Stimulated activated CD8-positive, alpha-beta memory T cell treated with anti-CD3 and anti-CD28 coated beads, Interleukin-15, amount 100 ng/mL, for 1 hour (primary cell): Measurements from ENCODE around the gene TMEM165.

Experiments used
- DNase-seq: peaks from one replicate; pipeline ENCODE4 v3.0.0-alpha.2; 2020; ENCODE audit warnings: low read depth

TMEM165 gene

DNA sequence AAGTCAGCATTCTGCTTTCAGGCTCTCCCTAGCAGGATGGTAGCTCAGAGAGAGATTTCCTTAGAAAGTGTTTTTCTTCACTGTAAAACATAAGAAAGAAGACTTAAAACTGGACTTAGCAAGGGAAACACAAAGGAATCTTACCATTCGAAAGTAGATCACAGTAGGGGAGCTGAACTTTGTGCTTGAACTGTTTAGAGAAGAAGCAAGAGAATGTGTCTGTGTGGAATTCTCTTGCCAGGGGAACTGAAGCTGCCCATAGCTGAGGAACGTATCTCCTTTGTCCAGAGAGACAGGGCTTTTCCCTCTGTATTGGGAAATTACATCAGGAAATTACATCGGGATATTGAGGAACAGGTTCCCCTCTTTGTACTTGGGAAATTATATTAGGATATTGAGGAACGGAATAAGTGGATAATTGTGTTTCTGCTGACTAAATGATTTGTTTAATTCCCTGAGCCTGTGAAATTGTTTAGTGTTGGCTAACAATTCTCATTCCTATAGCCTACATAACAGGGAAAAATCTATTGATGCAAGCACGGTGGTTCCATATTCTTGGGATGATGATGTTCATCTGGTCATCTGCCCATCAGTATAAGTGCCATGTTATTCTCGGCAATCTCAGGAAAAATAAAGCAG is 28.6 kb upstream of the TMEM165 start:
- DNase-seq, result no peak

DNA sequence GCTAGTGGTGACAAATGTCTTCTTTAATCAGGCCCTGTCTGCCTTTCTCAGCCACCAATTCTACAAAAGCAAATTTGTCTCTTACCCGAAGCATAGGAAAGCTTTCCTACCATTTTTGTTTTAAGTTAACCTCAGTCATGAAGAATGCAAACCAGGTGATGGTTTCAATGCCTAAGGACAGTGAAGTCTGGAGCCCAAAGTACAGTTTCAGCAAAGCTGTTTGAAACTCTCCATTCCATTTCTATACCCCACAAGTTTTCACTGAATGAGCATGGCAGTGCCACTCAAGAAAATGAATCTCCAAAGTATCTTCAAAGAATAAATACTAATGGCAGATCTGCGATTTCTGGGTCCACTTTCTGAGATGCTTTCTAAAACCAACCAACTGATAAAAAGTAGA is 25.8 kb upstream of the TMEM165 start:
- DNase-seq, result no peak

DNA sequence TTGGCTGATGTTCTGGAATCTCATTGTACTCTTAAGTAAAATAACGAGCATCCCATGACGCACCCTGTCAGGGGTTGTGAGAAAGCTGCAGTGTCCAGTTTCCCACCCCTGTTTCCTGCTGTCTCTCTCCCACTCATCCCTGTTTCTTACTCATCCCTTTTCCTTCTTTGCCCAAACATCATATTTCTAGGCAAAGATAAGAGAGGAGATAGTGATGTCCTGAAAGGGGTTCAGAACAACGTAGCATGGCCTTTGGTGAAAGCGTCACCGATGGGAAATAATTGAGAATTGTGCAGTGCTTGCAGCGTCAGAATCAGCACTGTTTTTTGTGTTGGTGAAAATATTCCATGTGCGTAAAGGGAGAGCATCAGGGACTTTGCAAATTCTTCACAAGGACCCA is 23.5 kb upstream of the TMEM165 start:
- no peak for DNase-seq

DNA sequence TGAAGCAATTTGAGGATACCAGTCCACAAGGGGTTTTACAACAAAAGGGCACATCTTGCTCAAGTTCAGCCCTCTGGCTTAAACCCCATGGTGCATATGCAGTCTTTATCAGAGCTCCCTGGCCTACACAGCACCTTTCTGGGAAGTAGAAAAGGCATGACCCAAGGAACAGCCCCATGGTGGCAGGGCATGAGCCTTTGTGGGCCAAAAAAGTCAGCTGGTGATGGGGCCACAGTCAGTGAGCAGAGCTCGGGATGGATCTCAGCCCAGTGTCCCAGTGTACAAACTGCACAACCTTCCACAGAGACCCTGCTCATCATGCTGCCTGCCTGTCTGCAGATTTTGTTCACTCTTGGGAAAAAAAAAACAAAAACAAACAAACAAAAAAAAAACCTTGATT is 22.3 kb upstream of the TMEM165 start:
- DNase-seq, result no peak

DNA sequence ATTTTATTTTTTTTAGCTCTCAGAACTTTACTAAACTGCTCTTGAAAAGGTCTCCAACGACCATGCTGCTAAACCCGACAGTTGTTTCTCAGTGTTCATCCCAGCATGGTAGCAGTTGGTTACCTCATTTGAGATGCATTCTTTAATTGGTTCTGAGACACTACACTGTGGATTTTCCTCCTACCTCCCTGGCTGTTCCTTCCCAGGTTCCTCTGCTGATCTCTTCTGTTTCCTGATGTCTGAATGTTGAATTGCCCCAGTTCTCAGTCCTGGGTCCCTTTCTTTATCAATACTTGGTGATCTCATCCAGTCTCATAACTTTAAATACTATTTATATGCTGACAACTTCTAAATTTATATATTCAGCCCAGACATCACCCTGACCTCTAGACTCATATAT is 19.1 kb upstream of the TMEM165 start:
- DNase-seq, result no peak

DNA sequence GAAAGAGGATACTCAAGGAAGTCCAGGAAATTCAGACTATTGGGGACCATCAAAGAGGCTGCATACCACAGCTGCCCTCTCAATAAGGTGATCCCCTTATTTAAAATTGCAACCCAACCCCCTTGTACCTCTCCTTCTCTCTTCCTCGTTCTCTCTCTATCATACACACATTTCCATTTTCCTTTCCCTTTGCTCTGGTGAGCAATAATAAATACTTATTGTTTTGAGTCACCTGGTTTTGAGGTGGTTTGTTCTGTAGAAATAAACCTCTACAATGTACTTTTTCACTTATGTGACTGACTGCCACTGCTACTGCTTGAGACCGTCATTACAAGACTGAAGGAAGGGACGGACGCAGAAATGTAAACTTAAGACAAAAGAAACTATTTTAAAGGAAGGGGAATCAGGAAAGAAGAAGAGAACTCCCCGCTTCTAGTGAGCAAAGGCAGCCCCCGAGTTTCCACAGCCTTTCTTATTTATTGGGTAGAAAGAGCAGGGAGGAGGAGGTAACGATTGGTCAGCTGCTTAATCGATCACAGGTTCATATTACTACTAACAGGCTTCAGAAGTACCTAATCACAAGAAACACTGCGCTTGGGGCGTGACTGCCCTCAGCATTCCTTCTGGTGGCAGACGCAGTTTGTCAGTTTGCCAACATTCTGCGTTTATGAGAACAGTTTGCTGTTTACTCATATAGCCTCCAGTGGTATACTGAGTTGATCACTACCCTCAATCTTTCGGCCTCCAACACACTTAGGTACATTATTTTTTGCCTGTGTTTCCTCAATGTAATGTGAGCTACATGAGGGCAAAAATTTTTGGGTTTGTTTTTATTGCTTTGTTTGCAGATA is 16.9 kb upstream of the TMEM165 start:
- DNase-seq, result no peak

DNA sequence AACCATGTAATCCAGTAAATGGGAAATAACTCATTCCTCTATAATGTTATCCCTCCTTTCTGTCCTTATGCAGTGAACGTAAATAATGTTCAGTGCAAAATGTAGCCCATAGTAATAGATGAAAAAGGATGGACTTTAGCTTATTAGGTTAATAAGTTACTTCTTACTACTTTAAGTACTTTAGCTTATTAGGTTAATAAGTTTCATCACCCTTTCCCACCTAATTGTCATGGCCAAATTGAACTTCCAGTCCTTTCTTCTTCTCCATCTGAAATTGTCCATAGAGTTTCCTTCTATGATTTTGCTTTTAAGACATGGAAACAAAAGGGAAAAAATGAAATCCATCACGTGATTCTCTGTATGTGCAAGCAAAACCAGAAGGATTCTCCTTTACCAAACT is 15.2 kb upstream of the TMEM165 start:
- DNase-seq, result no peak

DNA sequence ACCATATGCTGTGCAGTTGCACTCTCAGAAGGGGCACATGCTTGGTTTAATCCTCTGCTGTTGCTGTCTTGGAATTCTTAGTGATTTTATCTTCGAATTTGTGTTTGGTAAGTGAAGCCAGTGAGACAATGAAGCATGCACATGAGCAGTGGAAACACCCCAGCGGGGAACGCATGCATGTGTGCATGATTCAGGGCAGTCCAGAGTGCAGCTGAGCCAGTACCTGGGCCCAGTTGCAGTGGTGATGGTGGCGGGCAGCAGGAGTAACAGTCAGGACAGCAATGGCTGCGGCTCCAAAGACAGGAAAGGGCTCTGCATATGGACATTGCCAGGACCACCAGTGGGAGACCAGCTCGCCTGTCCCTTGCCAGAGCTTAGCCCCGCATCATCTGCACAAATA is 14.3 kb upstream of the TMEM165 start:
- no peak for DNase-seq

DNA sequence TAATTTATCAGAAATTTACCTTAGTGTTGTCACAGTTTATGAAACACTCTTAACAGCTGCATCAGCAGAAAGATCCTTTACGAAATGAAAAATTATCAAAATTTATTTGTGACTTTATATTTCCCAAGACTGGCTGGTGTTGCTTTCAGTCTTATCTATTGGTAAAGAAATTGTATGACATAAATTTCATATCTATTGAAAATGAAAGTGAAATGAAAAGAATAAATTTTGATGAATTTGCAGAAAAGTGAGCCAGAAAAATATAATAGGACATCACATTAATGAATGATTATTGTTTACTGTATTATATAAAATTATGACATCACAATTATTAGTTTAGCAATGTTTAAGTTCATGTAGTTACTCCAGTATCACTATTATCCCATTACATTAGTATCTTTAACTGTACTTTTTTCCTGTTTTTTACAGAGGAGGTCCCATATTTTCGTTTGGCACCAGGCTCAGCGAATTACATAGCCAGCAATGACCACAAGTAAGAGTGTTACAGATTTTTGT is 13.2 kb upstream of the TMEM165 start:
- DNase-seq, result no peak

DNA sequence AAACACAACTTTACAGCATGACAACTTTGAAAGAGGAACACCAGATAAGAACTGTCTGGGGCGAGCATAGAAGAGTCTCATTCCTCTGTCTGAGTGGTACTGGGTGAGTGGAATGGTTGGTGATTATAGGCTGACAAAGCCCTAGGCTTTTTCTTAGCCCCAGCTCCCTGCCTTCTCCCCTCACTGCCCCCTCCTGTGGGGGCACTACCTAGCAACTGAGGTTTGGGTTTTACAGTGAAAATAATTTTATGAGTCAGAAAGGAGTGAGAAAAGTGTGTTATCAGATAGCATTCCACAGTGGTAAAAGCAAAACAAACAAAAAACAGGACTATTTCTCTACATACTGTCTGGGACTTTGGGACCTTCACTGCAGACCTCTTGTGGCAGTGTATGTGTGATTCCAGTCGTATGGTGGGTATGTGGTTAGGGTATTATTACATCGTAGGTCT is 10.5 kb upstream of the TMEM165 start:
- no peak for DNase-seq

DNA sequence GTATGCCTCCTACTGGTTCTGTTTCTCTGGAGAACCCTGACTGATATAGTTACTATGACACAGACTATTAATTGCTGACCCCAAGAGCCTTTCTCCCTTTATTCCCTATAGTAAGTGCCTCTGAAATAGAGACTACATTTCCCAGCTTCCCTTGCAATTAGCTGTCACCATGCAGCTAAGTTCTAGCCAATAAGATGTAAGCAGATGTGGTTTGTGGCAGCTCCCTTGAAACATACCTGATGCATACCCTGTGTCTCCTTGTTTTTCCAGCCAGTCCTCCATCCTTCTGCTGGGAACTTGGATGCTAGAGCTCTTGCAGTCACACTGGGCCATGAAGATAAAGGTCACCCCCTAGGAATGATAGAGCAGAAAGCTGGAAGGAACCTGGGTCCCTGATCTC is 9.7 kb upstream of the TMEM165 start:
- DNase-seq, result no peak

DNA sequence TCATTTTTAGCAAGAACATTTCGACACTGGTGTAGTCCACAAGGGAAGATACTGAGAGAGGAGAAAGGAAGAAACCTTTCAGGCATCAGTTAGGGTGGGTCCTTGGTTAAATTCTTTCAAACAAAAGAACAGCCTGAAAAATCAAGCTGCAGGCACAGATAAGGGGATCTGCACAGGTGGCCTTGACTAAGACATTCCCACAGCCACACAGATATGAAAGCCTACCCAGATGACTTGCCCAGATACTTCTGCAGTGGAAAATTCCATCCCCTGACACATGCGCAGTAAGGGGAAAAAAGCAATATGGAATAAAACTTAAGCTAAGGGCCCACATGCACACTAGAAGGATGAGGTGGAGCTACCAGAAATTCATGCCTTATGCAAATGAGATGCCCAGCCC is 8.9 kb upstream of the TMEM165 start:
- DNase-seq, result no peak

DNA sequence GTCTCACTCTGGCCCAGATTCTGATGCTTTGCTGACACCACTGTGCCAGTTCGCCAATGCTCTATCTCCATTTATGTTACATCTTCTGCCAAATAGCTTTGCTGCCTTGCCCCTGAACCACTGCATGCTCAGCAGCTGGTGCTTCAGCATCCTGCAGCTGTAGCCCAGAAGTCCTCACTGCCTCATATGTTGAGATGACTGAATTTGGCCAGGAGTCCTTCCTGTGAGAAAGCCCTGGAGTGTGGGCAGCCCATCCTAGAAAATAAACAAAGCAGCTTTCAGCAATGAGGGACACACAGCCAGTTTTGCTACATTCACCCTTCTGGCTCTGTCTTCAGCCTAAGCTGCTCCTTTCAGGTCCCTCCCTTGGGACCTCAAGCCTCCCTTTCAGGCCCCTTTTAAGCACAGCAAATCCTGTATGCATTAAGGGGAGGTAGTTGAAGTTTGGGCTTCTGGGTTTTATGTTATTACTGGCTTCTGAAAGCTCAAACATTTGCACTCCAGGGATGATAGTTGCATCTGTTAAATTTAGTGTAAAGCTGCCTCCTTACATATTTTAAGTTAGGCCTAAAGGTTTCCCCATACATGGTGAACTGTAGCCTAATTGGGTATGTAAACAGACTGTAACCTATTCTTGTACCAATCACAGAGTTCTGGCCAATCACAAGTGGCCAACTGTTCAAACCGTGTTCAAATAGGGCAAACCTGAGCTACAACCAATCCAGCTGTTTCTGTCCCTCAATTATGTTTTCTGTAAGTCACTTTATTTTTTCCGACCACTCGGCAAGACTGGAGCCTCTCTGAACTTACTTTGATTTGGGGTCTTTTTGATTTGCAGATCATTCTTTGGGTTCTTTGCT is 2.1 kb upstream of the TMEM165 start:
- DNase-seq, result no peak

DNA sequence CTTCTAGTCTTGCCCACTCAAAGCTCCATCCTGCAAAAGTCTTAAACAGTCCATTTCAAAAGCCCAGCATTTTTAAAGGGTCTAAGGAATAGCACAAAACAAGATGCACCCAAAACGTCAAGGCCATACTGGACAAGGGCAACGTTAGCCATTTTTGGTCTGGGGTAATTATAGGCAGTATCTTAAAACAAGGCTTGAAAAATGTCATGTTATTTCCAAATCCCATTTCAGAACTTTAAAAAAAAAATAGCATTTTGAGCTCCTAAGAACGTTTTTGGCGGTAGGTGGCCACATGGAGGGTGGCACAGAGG is 584 bp upstream of the TMEM165 start:
- no peak for DNase-seq

DNA sequence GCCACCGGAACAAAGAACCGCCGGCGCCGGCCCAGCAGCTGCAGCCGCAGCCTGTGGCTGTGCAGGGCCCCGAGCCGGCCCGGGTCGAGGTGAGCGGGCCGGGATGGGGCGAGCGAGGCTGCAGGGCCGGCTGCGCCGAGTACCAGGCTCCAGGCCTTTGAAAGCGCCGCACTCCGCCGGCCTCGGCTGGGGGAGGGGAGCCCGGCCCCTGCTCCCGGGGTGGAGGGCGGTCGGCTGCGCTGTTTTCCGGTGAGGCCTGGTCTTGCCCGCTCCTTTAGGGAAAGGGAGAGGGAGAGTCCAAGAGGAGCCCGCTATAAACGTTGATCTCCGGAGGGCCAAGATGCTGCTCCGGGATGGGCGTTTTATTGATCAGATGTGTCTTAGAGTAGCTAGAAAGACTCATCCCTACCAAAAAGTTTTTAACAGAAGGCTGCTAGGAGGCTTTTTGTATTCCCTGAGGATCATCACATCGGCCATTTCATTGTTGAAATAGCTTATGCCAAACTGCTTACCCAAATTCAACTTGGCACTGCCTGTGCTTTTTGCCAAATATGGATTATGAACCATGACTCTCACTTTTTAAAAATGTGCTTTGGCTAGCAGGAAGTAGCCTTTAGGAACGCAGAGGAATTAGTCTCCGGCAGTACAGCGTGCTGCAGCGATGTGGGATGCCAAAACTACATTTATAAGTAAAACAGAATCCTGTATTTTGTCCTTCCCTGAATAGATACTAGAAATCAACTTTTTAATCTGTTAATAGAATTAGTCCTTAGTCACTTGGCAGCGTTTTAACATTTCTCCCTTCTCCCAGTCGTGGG is 760 bp downstream of the TMEM165 start:
- DNase-seq, result no peak

DNA sequence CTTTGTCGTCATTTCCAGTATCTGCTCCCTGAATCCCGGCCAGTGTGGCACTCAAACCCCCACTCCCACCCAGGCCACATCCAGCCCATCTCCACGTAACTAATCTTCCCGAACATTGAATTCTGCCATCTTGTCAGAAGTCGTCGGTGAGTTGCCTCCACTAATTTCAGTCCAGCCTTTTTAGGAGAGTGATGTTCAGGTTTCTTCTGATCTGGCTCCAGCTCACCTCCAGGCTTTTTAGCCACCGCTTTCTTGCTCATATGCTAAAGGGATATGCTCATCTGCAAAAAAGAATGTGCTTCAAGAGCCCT is 1.3 kb downstream of the TMEM165 start:
- no peak for DNase-seq

DNA sequence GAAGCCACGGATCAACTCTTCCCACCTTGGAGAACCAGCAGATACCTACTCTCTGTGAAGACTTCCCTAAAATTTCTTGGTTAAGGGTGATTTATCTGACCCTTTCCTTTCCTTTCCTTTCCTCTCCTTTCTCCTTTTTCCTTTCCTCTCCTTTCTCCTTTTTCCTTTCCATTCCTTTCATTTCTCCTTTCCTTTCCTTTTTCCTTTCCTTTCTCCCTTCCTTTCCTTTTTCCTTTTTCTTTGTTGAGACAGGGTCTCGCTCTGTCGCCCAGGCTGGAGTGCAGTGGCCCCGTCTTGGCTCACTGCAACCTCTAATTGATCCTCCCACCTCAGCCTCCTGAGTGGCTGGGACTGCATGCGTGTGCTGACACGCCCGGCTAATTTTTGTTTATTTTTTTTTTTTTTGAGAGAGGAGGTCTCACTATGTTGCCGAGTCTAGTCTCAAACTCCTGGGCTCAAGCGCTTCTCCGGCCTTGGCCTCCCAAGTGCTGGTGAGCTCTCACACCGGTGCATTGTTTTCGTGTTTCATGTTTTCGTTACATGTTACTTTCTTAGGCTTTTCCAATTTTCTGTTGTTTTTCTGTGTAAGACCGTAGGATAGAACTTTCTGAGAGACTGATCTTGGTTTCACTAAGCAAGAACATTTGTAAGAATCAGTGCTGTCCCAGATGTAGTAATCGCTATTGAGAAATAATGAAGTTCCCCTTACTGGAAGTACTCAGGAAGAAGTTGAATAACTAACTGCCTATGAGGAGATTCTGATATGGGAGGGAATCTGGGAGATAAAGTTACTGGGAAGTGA is 2.0 kb downstream of the TMEM165 start:
- no peak for DNase-seq

DNA sequence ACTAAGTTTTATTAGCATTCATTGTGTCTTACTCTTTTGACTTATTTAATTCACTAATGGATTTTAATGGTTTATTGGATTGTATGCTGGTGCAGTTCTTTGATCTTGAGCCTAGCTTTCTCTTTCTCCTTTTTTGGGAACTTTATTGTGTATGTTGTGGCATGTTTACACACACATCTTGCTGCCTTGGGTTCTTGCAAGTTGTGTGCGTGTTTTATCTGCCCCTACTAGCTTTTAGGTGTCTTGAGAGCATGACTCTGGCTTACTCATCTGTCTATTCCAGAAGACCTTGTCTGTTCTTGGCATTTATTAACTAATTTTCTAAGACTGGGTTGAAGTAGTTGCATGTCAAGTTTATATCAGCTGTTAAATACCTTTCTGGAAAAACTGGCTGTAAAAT is 2.7 kb downstream of the TMEM165 start:
- no peak for DNase-seq

DNA sequence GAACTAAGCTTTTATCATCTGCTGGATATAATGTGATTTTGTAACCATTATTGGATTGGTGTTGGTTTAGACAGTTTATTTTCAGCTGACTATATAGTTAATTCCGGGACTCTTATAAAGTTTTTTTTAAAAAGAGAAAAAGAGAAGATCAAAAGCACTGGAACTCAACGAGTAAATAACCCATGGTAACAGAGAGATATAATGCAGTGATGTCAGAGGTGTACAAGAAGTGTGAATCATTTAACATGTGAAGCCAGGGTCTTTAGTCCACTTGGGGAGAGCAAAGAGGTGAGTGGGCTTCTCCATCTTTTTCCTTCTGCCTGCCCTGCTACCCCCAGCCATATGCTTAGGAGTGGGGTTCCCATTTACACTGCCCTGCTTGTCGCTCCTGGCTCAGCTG is 3.2 kb downstream of the TMEM165 start:
- DNase-seq, result no peak

DNA sequence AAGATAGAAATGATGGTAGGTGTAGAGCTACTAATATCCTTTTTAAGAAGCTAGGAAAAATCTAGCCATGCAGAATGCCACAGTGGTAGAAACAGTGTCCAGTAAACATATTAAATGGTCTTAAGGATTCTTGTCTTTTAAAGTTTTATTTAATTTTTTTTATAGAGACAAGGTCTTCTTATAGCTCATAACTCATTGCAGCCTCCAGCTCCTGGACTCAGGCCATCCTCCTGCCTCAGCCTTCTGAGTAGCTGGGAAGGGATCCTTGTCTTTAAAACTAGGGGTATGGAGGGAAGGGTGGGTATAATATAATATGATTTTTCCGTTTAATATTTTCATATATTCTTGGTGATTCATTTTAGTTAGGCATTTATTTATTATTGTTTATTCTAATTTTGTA is 3.8 kb downstream of the TMEM165 start:
- DNase-seq, result no peak

DNA sequence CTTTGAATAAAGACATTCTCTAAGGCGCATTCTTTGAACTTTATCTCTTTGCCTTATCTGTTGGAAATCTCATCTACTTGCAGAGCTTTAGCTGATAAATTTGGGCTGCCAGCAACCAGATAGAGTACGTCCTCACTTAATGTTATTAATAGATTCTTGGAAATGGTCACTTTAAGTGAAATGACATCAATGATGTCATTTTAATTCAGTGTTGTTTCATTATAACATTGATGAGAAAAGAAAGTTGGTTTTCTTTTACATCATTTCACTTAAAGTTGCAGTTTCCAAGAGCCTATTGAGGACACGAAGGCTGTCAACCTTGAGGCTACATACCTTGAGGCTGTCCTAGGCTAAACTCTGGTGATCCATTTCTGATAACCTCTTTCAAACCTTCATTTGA is 9.3 kb downstream of the TMEM165 start:
- DNase-seq, result no peak
